Measurements from ENCODE around the gene EIF2S1. TPM values are rescaled to one million over a fixed set of nuclear protein-coding genes. Genes with fewer than 3 reads are reported as not detected.

EIF2S1 gene
- total and polyA plus RNA-seq, 2 of the 13 experiments (the other 11 are each of a cell fraction or from before 2014, with no cell fraction given), result 49.1 to 246 TPM

DNA sequence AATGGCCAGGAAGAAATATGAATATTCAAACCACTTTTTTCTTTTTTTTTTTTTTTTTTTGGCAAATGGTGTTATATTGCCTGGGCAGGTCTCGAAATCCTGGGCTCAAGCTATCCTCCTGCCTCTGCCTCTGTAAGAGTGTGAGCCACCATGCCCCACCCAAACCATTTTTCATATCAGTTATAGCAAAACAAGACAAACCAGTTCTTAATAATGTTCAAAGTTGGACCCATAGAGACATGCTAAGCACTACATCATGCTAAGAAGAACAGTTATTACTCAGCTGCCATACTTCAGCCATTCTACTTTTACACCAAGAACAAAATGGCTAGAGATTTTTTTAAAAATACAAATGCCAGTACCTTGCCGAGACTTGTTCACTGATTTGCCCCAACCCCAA lies 25.5 kb downstream of the EIF2S1 start:
- no peak for TF ChIP-seq SNRNP70 (IDR thresholded peaks at IDR 0.05; ENCODE audit: low read depth, low read length)
- TF ChIP-seq ZBTB1 (CRISPR knock-in tag; IDR thresholded peaks at IDR 0.05; ENCODE audit: borderline replicate concordance), result no peak
- TF ChIP-seq PAF1 (CRISPR knock-in tag; IDR thresholded peaks at IDR 0.05), result no peak
- TF ChIP-seq, protein P1, sequence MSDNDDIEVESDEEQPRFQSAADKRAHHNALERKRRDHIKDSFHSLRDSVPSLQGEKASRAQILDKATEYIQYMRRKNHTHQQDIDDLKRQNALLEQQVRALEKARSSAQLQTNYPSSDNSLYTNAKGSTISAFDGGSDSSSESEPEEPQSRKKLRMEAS (IDR thresholded peaks at IDR 0.05), result no peak
- TF ChIP-seq ZNF101 (CRISPR knock-in tag; IDR thresholded peaks at IDR 0.05; ENCODE audit: borderline replicate concordance, low read depth), result no peak
- TF ChIP-seq ZNF878 (CRISPR knock-in tag; IDR thresholded peaks at IDR 0.05), result no peak
- TF ChIP-seq ATF7 (IDR thresholded peaks at IDR 0.05), result no peak
- no peak for TF ChIP-seq ATF7 (CRISPR knock-in tag; IDR thresholded peaks at IDR 0.05)
- no peak for TF ChIP-seq ZNF24 (IDR thresholded peaks at IDR 0.05)
- TF ChIP-seq DRAP1 (CRISPR knock-in tag; IDR thresholded peaks at IDR 0.05), result no peak
- no peak for TF ChIP-seq RARA (CRISPR knock-in tag; IDR thresholded peaks at IDR 0.05)
- no peak for TF ChIP-seq ZNF510 (CRISPR knock-in tag; IDR thresholded peaks at IDR 0.05; ENCODE audit: low read depth)
- TF ChIP-seq ZNF770 (CRISPR knock-in tag; IDR thresholded peaks at IDR 0.05), result no peak
- Histone ChIP-seq H3K27me3 (ENCODE audit: control insufficient read depth in 1 of 2, insufficient read depth in 2 of 2, low read length in 2 of 2) (no peaks in the 10 kb centered on the region), H2AFZ (ENCODE audit: low read length) (no peak overlapping the region), H3K27ac (ENCODE audit: extremely low read length, insufficient read depth, low read length) (no peak overlapping the region), H3K4me2 (ENCODE audit: low read depth, low read length) (no peak overlapping the region), H3K4me1 (ENCODE audit: insufficient read depth, low read length) (peaks cover 11% of the 10 kb centered on the region), H4K20me1 (ENCODE audit: insufficient read depth, low read length) (no peaks in the 10 kb centered on the region), H3K9ac (ENCODE audit: insufficient read depth, low read depth, low read length) (no peak overlapping the region), H3K9me3 (ENCODE audit: low read length) (no peaks in the 10 kb centered on the region), H3K4me3 (replicated peaks in 1 of 3; ENCODE audit: insufficient read depth in 1 of 3, low read depth in 2 of 3, low read length in 3 of 3) (no peak overlapping the region), H3K79me2 (ENCODE audit: insufficient read depth, low read length) (no peaks in the 10 kb centered on the region), H3K36me3 (replicated peaks in 1 of 2; ENCODE audit: control insufficient read depth in 1 of 2, insufficient read depth in 2 of 2, low read length in 2 of 2) (peaks cover 15 to 46% of the 10 kb centered on the region in 2 experiments)
- FAIRE-seq (no peak), DNase-seq (ENCODE audit: low spot score) (no peak), ATAC-seq (no peak)
- BruUV-seq (replicated peaks), result no TSS peak
- WGBS (ENCODE audit: low lambda C conversion rate), result 95% methylated on average over 2 of the region's 2 CpGs
- CTCF ChIA-PET (ENCODE audit: low intra/inter-chr PET ratio, low total read pairs), result no interaction called here
- intact Hi-C loops (cut with micrococcal nuclease; ENCODE audit: unreplicated experiment), result no loop called here
- POLR2A ChIA-PET, result no interaction called here
- in situ Hi-C loops (cut with HindIII; ENCODE audit: extremely low pct_ligation_motif_present, low pct_unique_long_range_greater_than_20kb), result no loop called here
